Measurements from ENCODE around the gene TMOD3.

TMOD3 gene

GRCh38 chr15:51912528-51912927, 83.1 kb downstream of the TMOD3 start:
- DNase-seq, result no peak

GRCh38 chr15:51917493-51917892, 88.0 kb downstream of the TMOD3 start:
- DNase-seq, result no peak

GRCh38 chr15:51924156-51925068, 95.0 kb downstream of the TMOD3 start:
- DNase-seq, result no peak

GRCh38 chr15:51926809-51927208, 97.4 kb downstream of the TMOD3 start:
- DNase-seq, result no peak

GRCh38 chr15:51931016-51931415, 101.6 kb downstream of the TMOD3 start:
- DNase-seq, result no peak

GRCh38 chr15:51931638-51932037, 102.2 kb downstream of the TMOD3 start:
- peak; percentile 10 for DNase-seq

- no peak for DNase-seq
Measured at GRCh38 chr15:51932161-51932560, 102.7 kb downstream of the TMOD3 start.

GRCh38 chr15:51935466-51936104, 106.1 kb downstream of the TMOD3 start:
- no peak for DNase-seq

- DNase-seq, result no peak
Measured at GRCh38 chr15:51936105-51936478, 106.6 kb downstream of the TMOD3 start.

- no peak for DNase-seq
Measured at GRCh38 chr15:51938286-51938685, 108.8 kb downstream of the TMOD3 start.

- no peak for DNase-seq
Measured at GRCh38 chr15:51939216-51939615, 109.8 kb downstream of the TMOD3 start.

- DNase-seq, result no peak
Measured at GRCh38 chr15:51947124-51947523, 117.7 kb downstream of the TMOD3 start.

- no peak for DNase-seq
Measured at GRCh38 chr15:51952805-51953204, 123.4 kb downstream of the TMOD3 start.

GRCh38 chr15:51955504-51955903, 126.1 kb downstream of the TMOD3 start:
- DNase-seq, result no peak
